T-helper 9 cell (primary cell): Measurements from ENCODE around the gene SLC16A1.
A peak's percentile ranks its signal among the peaks of the same experiment; 100 is the strongest.
"Not testable (repeated sequence)": the region's sequence is repeated elsewhere in the genome, so short reads cannot be mapped to it uniquely, and the experiment has no call there.

Source experiments
- DNase-seq: peaks from one replicate; pipeline ENCODE4 v3.0.0-alpha.2; 2020
- total RNA-seq, 2 donors: gene quantifications; one replicate each; lab custom pipeline; 2026; lab: John Stamatoyannopoulos, UW

The SLC16A1 gene, protein sequence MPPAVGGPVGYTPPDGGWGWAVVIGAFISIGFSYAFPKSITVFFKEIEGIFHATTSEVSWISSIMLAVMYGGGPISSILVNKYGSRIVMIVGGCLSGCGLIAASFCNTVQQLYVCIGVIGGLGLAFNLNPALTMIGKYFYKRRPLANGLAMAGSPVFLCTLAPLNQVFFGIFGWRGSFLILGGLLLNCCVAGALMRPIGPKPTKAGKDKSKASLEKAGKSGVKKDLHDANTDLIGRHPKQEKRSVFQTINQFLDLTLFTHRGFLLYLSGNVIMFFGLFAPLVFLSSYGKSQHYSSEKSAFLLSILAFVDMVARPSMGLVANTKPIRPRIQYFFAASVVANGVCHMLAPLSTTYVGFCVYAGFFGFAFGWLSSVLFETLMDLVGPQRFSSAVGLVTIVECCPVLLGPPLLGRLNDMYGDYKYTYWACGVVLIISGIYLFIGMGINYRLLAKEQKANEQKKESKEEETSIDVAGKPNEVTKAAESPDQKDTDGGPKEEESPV
- total RNA-seq = 54.1 to 59.5 reads per million in 2 donors

DNA sequence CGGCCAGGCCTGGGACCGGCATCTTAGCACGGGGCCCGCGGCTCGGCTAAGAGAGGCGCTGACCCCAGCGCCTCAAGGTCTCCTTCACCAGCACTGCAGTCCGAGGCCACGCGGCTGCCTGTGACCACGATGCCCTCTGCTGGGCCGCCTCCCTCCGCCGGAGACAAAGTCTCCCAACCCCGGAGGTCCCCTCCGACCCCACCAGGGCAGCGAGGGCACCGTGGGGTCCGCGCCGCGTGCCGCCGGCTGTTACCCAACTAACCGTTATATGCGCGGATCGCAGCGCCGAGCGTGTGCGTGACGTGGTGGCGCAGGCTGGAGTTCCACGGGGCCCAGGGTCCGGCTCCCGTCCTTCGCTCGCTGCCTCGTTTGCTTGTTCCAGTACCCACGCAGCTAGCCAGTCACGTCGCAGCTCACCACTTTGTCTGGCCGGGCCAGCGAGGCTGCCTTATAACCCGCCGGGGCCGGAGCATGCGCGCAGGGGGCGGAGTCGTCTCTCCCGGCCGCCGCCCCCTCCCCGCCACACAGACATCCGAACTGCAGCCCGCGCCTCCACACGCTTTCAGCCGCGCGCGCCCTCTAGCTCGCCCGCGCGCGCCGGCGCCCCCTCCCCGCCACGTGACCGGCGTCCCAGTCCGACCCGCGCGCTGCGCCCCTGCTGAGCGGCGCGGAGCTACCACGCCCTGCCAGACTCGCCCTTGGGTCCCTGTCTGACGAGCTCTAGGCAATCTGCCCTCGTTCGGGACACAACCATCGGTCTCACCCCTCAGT lies at the start of gene SLC16A1:
Gene SLC16A1 (minus strand): TSS at position 424 of the 771 bp plus-strand sequence. CDS start 26,888 bp downstream, outside the sequence.
- DNase-seq = peak; percentile 85

DNA sequence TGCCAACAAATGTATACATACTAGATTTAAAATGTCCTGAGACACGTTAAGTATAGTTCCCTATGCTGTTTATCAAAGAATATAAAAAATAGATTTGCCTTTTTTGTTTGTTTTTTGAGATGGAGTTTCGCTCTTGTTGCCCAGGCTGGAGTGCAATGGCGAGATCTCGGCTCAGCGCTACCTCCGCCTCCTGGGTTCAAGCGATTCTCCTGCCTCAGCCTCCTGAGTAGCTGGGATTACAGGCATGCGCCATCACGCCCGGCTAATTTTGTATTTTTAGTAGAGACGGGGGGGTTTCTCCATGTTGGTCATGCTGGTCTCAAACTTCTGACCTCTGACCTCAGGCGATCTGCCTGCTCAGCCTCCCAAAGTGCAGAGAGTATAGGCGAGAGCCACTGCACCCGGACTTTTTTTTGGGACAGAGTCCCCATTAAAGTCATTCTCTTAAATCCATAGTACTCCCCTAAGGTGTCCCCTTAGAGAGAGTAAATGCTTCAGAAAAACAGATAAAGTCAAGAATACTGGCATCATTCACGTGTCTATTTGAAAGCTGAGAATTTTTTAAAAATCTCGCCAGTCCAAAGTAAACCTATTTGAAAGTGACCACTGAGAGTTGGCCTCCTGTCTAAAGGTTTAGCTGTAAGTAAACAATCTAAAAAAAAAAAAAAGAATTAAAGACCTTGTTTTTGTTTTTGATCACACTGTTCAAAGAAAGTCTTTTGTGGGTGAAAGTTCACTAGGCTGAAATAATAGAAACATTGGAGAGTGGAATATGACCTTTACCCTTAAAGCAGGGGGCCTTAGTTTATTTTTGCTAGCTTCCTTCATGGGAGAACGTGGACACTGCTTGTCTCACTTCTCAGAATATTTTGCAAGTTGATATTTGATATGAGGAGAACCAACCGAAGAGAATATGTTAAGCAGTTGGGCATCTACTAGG lies 48.0 kb upstream of the SLC16A1 start:
- DNase-seq = no peak

DNA sequence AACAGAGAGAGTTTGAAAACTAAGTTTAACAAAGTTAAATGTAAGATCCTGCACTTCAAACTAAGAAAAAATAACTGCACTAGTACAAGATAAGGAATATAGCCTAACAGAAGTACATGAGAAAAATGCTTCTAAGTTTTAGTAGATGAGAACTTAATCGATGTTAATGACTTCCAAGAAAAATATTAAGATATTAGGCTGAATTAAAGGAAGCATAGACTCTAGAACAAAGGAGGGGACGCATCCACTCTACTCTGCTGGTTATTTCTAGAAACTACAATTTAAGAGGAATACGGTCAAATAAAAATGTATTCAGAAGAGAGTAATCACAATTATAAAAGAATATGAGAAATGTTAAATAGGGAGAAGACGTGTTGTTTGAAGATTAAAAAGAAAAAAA lies 46.3 kb upstream of the SLC16A1 start:
- DNase-seq = no peak

DNA sequence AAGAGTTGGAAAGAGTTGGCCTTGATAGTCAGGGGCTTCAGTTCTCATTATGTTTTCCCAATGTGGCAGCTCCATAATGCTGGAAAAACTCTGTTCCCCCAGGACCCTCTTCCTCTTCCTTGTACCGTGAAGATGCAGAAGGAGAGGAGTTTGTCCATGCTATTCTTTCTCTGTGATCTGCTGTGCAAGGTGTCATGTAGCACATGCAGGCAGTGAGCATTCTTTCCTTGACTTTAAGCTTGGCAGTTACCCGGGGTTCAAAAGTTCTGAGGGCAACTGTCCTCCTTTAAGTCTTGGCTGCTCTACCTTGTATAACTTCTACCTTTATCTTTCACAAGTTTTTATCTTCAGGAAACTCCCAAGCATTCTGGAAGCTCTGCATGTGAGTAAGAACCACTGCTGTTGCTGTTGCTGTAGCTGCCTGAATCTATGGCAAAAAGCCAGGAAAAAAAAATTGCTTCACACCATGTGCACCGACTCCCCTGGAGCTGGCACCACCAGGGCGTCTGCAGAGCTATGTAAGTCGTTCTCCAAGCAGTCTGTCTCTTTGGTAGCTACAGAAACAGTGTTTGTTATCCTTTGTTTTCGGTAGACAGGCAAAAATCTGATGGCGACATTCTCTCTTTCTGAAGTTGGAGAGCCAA lies 42.7 kb upstream of the SLC16A1 start:
- DNase-seq = no peak

DNA sequence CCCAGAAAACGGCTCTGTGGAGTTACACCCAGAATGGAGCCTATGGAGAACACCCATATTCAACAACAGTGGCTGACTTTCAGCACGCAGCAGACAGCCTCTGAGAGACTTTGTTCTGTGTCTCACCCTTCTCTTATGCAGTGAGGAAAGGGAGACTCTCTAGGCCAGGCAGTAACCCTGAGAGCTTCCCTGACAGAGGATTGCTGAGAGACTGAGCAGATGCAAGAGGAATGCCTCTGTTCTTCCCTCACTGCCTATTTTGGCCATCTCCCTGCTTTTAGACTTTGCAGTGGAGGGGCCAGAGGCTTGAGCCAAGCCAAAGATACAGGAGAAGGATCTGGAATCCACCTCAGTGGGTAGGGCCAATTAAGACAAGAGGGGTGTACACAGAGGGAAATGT lies 41.8 kb upstream of the SLC16A1 start:
- no peak for DNase-seq

DNA sequence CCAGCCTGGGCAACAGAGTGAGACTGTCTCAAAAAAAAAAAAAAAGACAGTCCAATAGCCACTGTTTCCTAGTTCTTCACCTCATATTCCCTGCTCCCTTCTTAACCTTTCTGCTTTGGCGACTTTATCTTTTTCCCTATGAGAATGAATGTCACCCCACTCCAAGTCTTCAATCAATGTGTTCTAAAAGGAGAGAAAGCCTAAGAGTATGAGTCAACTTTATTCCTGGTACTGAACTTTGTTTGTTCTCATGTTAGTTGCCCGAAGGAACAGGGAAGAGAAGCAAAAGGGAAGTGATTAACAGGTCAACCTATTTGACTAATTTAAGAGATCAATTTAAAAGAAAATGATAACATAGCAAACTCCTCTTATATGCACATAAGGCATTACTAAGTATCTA lies 39.9 kb upstream of the SLC16A1 start:
- no peak for DNase-seq

DNA sequence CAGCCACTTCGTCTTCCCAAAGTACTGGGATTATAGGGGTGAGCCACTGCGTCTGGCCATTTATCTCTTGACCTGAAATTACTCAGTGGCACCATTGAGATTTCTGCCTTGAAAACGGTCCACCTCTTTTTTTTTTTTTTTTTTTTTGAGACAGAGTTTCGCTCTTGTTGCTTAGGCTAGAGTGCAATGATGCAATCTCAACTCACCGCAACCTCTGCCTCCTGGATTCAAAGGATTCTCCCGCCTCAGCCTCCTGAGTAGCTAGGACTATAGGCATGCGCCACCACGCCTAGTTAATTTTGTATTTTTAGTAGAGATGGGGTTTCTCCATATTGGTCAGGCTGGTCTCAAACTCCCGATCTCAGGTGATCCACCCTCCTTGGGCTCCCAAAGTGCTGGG lies 39.0 kb upstream of the SLC16A1 start:
- not testable (repeated sequence) for DNase-seq

DNA sequence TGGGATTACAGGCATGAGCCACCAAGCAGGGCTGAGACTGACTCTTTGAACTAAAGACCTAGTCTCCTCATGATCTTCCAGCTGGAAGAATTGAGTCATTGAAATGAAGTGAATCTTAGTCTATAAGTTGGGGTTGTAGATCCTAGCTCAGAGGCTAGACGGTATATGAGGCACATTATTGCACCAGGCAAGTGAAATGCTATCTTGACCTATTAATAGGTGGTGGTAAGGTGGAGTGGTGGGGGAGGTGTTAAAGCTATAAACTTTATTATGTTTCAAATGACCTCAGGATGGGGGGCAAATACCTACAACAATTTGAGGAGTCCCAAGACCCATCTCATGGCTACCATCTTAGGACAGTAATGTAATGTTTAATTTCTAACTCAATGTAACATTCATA lies 36.8 kb upstream of the SLC16A1 start:
- no peak for DNase-seq

DNA sequence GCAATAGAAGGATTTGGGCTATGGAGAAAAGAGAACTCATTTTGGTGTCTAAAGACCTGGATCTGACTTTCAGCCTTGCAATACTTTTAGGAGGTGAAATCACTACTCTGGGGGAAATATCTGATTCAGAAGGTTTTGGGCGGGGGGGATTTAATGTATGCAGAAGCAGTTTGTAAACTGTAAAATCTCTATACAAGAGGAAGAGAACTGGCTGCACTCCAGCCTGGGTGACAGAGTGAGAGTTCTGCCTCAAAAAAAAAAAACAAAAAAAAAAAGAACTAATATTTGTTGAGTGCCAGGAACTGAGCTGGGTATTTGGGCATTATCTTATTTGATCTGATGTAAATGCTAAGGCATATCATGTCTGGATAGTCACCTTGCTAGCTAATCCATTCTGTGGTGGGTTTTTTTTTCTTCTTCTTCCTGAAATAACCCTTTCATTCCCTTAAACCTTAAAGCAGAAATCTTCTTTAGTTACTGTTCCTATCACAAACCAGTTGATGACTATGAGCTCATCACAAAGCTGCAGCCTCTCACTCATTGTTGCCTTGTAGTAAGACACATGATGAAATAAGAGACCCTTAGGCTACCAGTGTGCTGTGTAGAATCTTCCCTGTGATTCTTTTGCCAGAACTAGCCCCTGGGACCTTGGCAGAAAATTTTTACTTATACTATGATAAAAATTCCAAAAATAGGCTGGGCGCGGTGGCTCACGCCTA lies 35.6 kb upstream of the SLC16A1 start:
- DNase-seq = no peak

DNA sequence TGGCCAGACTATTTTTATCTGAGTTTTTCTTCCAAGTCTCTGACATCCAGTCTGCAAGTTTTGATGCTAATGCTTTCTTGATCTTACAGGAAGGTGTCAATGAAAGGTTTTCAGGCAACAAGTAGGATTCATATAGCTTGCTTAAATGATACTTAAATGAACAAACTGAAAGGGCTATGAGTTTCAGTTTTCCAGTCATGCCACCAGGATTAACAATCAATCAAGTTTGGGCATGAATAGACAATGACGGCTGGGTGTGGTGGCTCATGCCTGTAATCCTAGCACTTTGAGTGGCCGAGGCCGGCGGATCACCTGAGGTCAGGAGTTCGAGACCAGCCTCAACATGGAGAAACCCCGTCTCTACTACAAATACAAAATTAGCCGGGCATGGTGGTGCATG lies 34.3 kb upstream of the SLC16A1 start:
- no peak for DNase-seq

DNA sequence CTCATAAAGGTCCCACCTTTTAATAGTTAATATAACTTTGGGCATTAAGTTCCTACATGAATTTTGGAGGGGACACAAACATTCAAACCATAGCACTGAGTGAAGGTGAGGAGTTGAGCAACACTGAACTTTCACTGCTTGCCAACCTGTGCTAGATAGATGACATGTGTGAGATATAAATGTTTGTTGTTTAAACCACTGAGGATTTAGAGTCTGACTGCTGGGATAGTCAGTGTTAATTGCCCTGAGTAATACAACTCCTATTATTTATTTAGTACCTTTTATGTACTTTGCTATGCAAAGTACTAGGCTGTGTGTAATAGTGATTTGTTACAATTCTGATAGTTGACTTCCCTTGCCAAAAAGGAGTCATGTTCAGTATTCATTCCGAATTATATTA lies 32.4 kb upstream of the SLC16A1 start:
- DNase-seq = no peak

DNA sequence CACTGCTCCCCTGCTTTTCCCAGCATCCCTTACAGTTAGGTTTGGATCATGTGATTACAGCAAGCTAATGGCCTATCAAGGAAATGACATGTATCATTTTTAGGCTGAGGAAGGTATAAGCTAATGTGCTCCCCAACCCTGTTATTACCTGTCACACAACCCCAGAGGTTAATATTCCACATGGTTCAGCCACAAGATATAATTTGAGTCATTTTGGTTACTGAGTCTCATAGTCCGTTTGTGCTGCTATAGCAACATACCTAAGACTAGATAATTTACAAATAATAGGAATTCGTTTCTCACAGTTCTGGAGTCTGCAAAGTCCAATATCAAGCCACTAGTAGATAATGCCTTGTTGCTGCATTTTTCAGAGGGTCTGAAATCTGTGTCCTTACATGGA lies 29.1 kb upstream of the SLC16A1 start:
- DNase-seq = no peak

DNA sequence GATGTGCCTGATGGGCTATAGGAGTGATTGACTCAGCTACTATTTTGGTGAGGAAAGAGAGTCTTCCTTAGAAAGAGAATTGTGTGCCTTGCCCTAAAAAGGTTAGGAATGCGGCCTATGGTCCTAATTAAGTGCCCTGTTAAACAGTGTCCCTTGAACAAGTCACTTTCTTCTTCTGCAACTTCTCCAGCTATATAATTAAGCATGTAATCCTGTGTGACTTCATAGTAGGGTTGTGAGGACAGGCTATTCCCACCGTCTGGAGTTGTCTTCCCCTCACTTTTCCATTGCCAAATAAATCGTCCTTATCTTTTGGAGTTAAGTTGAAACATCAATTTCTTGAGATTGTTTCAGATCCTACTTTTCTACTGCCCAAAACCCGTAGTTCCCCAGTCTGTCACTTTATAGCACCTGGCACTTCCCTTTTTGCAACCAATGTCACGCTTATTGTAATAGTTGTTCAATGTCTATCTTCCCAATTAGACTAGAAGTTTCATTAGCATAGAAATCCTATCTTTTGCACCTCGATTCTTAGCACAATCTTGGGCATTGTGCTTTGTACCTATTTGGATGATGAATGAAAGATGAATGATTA lies 27.6 kb upstream of the SLC16A1 start:
- no peak for DNase-seq

DNA sequence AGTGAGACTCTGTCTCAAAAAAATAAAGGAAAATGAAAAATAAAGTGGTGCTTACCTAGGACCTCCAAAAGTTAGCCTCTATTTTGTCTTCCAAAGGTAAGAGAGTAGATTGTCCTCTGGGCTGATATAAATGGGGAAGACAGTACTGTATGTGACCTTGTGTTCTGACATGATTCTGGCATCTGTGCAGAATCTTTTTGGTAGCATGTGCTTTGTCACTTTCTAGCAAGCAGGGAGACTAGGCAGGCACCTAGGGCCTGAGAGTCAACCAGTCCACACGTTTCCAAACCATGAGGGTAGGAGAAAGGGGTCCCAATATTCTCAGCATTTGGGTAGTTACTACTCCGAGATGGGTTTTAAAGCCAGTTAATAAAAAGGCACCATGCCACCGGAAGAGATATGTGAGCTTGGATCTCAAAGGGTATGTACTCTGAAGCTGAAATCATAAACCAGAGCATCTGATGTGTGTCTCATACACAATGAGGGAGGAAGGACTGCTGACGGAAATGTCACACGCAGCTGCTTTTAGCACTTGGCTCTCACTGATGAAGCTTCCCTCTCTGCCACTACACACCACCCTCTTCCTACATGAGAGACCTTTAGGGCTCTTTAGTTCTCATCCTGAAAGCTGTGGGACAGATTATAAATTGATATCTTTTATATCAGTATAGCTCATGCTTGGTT lies 27.0 kb upstream of the SLC16A1 start:
- no peak for DNase-seq

DNA sequence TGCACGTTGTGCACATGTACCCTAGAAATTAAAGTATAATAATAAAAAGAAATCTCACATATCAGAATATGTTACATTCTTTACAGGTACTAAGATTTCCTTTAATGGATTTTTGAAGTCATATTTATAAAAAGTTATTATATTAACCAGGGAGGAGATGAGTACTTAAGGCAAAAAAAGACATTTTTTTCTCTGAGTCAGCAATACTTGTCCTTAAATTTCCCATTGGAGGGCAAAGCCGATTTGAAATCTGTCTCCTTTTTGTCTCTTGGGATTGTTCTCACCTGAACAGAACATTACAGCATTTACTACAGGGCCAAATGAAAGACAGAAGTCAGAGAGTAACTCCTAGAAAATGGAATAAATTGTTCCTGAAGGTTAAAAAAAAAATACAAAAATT lies 26.3 kb upstream of the SLC16A1 start:
- no peak for DNase-seq

DNA sequence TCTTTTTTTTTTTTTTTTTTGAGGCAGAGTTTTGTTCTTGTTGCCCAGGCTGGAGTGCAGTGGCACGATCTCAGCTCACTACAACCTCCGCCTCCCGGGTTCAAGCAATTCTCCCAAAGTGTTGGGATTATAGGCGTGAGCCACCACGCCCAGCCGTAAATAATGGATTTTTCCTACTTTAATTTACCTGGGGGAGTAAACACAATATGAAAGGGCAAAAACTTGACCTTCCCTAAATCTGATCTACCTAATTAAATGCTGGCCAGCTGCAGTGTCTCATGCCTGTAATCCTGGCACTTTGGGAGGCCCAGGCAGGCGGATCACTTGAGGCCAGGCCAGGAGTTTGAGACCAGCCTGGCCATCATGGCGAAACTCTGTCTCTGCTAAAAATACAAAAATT lies 25.8 kb upstream of the SLC16A1 start:
- DNase-seq = not testable (repeated sequence)

DNA sequence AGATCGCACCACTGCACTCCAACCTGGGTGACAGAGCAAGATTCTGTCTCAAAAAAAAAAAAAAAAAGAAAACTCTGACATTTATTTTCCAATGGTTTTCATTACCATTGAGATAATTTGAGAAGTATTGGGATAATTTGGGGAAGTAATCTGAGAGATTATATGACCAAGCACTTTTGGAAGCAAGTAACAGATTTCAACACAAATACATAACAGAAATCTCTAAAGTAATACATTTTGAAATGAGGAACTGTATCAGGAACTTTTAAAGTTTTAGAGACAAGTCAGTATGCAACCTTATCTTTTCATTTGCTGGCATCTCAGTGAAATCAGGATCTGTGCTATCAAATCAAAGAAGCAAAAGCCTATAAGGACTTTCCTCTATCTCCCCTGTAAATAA lies 25.4 kb upstream of the SLC16A1 start:
- no peak for DNase-seq

DNA sequence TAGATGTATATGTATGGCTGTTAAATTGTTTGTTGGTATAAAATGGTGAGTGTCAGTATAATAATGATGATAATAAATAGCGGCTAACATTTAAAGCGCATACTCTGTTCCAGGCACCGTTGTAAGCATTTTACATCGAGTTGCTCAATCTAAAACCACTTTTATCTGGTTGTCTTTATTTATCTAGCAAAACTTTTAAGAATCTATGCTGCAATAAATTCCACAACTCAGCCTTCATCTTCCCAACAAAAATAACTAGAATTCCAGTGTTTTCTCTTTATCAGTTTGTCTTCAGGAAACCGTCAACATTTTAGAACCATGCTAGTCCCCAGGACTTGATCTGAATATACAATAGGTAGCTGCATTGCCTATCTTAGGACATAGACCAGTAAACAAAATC lies 19.3 kb upstream of the SLC16A1 start:
- no peak for DNase-seq

DNA sequence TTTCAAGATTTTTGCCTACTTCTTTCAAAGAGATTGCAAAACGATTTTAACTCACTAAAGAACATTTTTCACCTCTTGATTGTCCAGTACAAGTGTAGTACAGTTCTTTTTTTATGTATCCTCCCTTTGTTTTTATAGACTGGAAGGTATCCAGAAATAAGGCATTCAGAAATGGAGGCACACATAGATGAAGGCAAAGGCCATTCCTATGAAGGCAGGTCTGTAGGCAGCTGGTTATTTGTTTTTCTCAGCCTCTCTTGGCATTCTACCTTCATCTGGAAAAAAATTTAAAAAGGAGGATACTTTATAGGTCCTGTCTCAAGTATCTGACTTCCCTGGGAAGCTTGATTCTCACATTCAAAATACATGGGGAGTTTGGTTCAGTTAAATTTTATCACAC lies 18.6 kb upstream of the SLC16A1 start:
- no peak for DNase-seq

DNA sequence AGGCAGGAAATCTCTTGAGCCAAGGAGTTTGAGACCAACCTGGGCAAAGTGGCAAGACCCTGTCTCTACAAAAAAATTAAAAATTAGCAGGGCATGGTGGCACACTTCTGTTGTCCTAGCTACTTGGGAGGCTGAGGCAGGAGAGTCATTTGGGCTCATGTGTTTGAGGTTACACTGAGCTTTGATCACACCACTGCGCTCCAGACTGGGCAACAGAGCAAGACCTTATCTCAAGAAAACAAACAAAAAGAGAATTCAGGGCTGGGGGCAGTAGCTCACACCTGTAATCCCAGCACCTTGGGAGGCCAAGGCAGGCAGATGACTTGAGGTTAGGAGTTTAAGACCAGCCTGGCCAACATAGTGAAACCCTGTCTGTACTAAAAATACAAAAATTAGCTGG lies 17.8 kb upstream of the SLC16A1 start:
- no peak for DNase-seq

DNA sequence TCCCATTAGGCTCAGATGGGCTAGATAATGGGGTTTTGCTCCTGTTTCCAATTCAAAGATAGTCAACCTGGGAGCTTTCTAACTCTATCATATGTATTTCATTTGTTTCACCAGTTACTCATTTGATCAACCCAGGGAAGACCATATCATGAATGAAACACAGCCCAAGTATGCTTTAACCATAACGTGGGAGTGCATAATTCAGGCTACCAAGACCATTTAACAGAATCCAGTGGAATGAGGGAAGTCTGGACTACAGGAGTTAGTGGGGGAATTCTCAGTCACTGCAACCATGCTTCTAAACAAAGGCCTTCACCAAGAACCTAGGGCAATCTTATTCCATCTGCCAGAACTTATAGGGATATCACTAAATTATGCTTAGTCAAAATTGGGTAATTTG lies 15.0 kb upstream of the SLC16A1 start:
- DNase-seq = no peak
